Right atrium auricular region (tissue), 2 donors: ENCODE data around the gene PLAAT1. TPM values are rescaled to one million over a fixed set of nuclear protein-coding genes. Genes with fewer than 3 reads are reported as not detected.

ENCODE experiments used
- DNase-seq: peaks from one replicate; pipeline ENCODE4 v3.0.0-alpha.2; 2019; ENCODE audit warnings: low spot score
- H3K27ac ChIP-seq, 2 donors: fragments of 200-600 bp; sonication (generic); 1 replicate in 1 of 2; 2 replicates in 1 of 2; pipeline ENCODE4 v1.5.1; 2016 to 2019
- H3K27me3 ChIP-seq, 2 donors: fragments of 200-600 bp; sonication (generic); one replicate each; pipeline versions ENCODE4 v1.5.1 to v1.6.0; 2017 to 2019
- H3K36me3 ChIP-seq: fragments of 200-600 bp; sonication (generic); one replicate; pipeline ENCODE4 v1.5.1; 2016
- H3K4me1 ChIP-seq, 2 donors: fragments of 200-600 bp; sonication (generic); one replicate each; pipeline versions ENCODE4 v1.5.1 to v1.6.0; 2017 to 2019
- H3K4me3 ChIP-seq, 2 donors: fragments of 200-600 bp; sonication (generic); 1 replicate in 1 of 2; 2 replicates in 1 of 2; pipeline ENCODE4 v1.5.1; 2017 to 2019; ENCODE audit warnings: mild to moderate bottlenecking in 1 of 2, moderate library complexity in 1 of 2
- H3K9me3 ChIP-seq, 2 donors: fragments of 200-600 bp; sonication (generic); one replicate each; pipeline ENCODE4 v1.5.1; 2019
- total RNA-seq, 2 donors: library from RNA; depleted of rRNA; stranded (reverse); fragments of >200 nt; gene quantifications; one replicate each; pipeline ENCODE4 v1.1.0, GENCODE V29; 2016
- TF ChIP-seq, protein P1 (sequence below), 2 donors: fragments of 200-600 bp; sonication (generic); IDR thresholded peaks; one replicate each; pipeline ENCODE4 v1.5.1; 2019; ENCODE audit warnings: antibody characterized with exemption in 2 of 2

The PLAAT1 gene
- total RNA-seq, 2 donors from 2014 or later = 10.3 to 11.2 TPM

DNA sequence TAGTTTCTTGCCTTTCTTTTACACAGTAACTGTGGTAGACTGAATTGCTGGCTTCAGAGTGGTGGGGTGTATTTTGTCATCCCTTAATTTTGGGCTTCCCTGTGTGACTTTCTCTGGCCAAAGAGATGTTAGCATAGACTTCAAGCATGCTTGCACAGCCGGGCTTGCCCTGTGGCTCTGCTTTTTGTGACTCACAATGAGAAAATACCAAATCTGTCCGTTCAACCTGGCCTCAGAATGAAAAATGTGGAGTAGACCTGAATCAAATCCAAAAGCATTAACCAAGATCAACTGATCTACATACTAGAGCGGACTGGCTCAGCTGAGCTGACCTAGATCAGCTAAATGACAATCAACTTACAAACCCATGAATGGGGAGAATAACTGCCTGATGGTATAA is 51.4 kb downstream of the PLAAT1 start:
- TF ChIP-seq, protein P1, sequence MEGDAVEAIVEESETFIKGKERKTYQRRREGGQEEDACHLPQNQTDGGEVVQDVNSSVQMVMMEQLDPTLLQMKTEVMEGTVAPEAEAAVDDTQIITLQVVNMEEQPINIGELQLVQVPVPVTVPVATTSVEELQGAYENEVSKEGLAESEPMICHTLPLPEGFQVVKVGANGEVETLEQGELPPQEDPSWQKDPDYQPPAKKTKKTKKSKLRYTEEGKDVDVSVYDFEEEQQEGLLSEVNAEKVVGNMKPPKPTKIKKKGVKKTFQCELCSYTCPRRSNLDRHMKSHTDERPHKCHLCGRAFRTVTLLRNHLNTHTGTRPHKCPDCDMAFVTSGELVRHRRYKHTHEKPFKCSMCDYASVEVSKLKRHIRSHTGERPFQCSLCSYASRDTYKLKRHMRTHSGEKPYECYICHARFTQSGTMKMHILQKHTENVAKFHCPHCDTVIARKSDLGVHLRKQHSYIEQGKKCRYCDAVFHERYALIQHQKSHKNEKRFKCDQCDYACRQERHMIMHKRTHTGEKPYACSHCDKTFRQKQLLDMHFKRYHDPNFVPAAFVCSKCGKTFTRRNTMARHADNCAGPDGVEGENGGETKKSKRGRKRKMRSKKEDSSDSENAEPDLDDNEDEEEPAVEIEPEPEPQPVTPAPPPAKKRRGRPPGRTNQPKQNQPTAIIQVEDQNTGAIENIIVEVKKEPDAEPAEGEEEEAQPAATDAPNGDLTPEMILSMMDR (IDR thresholded peaks at IDR 0.05) = no peak
- no peak overlapping the region for H3K4me3 ChIP-seq
- no peak for DNase-seq
- peaks cover 0 to 15% of the 10 kb centered on the region in 2 donors for H3K9me3 ChIP-seq
- no peaks in the 10 kb centered on the region for H3K4me1 ChIP-seq
- no peaks in the 10 kb centered on the region for H3K27me3 ChIP-seq
- H3K27ac ChIP-seq = no peak overlapping the region
- no peaks in the 10 kb centered on the region for H3K36me3 ChIP-seq

DNA sequence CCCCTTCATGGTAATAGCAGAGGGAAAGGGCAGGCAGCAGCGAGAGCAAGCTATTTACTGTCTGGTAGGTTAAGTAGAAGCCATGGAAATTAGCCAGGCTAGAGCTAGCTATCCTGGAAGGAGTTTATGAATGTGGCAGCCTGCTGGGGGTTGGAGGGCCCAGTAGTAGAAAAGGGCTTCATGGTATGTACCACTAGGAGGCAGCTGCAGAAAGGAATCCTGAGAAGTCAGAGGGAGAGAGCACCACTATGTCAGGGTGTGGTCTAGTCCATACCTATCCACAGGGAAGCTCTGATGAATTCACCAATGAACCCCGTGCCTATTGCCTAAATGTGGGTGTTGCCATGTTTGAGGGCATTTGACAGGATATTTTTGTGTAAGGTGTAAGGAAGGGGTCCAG is 55.0 kb downstream of the PLAAT1 start:
- Histone ChIP-seq H3K36me3 (no peaks in the 10 kb centered on the region), H3K9me3 (peaks cover 0 to 12% of the 10 kb centered on the region in 2 donors), H3K4me3 (no peak overlapping the region), H3K27me3 (no peaks in the 10 kb centered on the region), H3K27ac (no peak overlapping the region), H3K4me1 (no peaks in the 10 kb centered on the region)
- TF ChIP-seq, protein P1 (IDR thresholded peaks at IDR 0.05) = no peak
- DNase-seq = no peak

DNA sequence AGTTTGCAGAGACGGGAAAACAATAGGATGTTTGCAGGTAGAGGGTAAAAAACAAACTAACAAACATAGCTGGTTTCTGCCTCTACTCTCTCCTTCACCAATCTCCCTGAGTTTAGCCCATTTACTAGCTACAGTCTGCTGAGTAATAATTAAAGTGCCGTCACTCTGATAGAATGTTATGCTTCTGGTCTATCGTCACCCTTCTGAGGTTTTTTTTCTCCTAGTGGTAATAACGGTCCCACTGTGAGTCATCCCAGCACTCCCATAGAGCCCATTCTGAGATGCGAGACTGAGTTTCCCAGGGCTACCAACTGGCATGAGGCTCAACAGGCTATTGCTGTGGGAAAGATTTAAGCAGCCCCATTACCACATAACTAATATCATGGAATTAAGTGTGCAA is 56.4 kb downstream of the PLAAT1 start:
- Histone ChIP-seq H3K9me3 (no peaks in the 10 kb centered on the region), H3K36me3 (no peaks in the 10 kb centered on the region), H3K27me3 (no peaks in the 10 kb centered on the region), H3K4me1 (no peaks in the 10 kb centered on the region), H3K27ac (no peak overlapping the region), H3K4me3 (no peak overlapping the region)
- DNase-seq = no peak
- TF ChIP-seq, protein P1 (IDR thresholded peaks at IDR 0.05) = no peak

DNA sequence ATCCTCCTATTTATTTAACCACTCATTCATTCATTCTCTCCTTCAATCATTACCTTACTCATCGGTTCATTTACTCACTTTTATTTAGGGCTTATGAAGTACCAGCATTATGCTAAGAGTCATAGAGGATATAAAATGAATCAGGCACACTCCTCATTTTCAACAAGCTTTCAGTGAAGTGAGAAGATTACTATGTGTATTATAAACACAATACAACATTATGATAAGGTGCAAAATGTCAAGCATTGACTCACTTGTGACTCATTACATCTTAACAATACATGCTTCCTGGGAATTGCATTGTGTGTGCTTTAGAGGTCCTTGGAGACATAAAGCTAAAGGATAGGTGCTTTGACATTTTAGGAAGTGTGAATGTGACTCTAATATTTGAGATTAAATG is 60.4 kb downstream of the PLAAT1 start:
- Histone ChIP-seq H3K4me3 (no peak overlapping the region), H3K27ac (no peak overlapping the region), H3K36me3 (no peaks in the 10 kb centered on the region), H3K9me3 (no peaks in the 10 kb centered on the region), H3K4me1 (no peaks in the 10 kb centered on the region), H3K27me3 (no peaks in the 10 kb centered on the region)
- no peak for DNase-seq
- TF ChIP-seq, protein P1 (IDR thresholded peaks at IDR 0.05) = no peak

DNA sequence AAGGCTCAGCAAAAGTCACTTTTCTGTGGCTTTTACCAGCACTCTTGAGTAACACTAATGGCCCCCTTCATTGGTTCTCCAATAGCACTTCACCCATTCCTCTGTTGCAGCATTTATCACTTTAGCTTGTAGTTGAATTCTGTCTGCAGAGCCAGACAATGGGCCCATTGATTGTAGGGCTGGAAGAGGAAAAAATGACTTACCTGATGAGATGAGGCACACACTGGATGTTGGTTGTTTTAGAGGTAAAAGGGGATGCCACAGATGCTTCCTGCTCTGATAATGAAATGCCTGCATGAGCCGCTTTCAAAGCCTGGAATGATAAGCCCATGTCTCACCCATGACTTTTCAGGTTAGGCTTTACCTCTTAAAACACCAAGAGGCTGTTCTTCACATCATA is 64.3 kb downstream of the PLAAT1 start:
- H3K27me3 ChIP-seq = no peaks in the 10 kb centered on the region
- peaks cover 0 to 2% of the 10 kb centered on the region in 2 donors for H3K4me1 ChIP-seq
- no peak for DNase-seq
- no peaks in the 10 kb centered on the region for H3K9me3 ChIP-seq
- TF ChIP-seq, protein P1 (IDR thresholded peaks at IDR 0.05) = no peak
- H3K4me3 ChIP-seq = no peak overlapping the region
- no peak overlapping the region for H3K27ac ChIP-seq
- no peaks in the 10 kb centered on the region for H3K36me3 ChIP-seq
